Astrocyte of the spinal cord (primary cell): Measurements from ENCODE around the gene HS6ST3.

Experiments used
- DNase-seq: peaks from one replicate; pipeline ENCODE4 v3.0.0; 2011; ENCODE audit warnings: low read depth, low spot score
- H3K4me3 ChIP-seq: 2 replicates; pipeline ENCODE4 v1.5.1; 2011; ENCODE audit warnings: low read depth, mild to moderate bottlenecking, low read length, moderate library complexity
- CTCF ChIP-seq: IDR thresholded peaks from 2 replicates; pipeline ENCODE4 v1.5.1; 2012; ENCODE audit warnings: low read depth, mild to moderate bottlenecking, low read length, inconsistent platforms
- in situ Hi-C: cut with HindIII; loops from 2 replicates; pipeline ENCODE4 v1.10.0; 2017; ENCODE audit warnings: low sequenced_read_pairs

HS6ST3 gene

GRCh38 chr13:96165840-96166239 lies 75.9 kb downstream of the HS6ST3 start:
- H3K4me3 ChIP-seq: no peak overlapping the region
- in situ Hi-C loops: no loop called here
- no peak for DNase-seq
- TF ChIP-seq CTCF: no peak

DNA sequence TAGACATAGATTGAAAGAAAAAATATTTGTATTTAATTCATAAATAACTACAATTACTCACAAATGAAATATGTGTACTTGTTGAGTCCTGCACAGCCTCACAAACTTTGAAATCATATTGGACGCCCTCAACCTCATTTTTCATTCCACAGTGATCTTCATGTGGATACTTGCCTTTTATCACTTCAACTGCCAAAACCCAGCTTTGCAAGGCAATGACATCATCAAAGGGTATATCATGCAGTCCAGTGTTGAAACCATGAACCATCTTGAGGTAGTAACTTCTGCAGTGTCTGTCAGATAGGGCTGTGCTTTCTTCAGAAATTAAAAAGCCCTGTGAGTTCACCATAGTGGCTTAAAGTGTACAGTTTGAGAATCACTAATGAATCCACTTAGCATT lies 82.2 kb downstream of the HS6ST3 start:
- no peak overlapping the region for H3K4me3 ChIP-seq
- in situ Hi-C loops: no loop called here
- no peak for DNase-seq
- no peak for TF ChIP-seq CTCF

- H3K4me3 ChIP-seq: no peak overlapping the region
- no peak for DNase-seq
- no peak for TF ChIP-seq CTCF
- in situ Hi-C loops: no loop called here
Measured at GRCh38 chr13:96178759-96179158, 88.9 kb downstream of the HS6ST3 start.

GRCh38 chr13:96179309-96179708 lies 89.4 kb downstream of the HS6ST3 start:
- H3K4me3 ChIP-seq: no peak overlapping the region
- in situ Hi-C loops: no loop called here
- no peak for TF ChIP-seq CTCF
- DNase-seq: no peak

DNA sequence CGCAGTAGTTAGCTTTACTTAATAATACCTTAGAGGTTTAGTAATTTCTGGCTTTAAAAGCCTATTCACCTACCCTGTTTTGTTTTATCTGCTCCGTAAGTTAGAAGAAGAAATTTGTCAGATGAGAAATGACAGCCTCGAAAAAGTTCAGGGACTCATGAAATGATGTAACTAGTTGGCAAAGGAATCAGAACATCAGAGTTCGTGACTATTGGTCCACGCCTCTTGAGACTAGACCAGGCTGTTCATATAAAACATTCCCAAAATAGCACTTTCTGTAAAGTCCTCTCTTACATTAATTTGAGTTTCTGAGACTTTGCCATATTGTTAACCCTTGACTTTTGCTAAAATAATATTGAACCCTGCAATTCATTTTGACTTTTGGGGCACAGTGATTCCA lies 92.0 kb downstream of the HS6ST3 start:
- in situ Hi-C loops: no loop called here
- TF ChIP-seq CTCF: no peak
- DNase-seq: no peak
- H3K4me3 ChIP-seq: no peak overlapping the region

DNA sequence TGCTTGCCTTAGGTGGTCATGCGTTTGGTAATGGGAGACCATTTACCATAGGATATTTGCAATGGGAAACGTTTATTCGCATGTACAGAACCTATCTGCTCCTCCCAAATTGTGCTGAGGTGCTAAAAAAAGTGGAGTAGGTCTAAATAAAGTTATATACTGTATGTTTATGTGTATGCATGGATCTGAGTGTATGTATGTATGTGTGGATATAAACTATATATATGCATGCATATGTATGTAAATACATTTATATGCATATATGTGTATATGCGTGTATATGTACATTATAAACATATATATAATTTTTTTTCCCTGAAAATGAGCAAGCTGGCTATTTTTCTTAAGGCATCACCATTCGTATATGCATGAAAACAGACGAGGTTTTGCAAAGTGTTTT lies 95.9 kb downstream of the HS6ST3 start:
- in situ Hi-C loops: no loop called here
- no peak overlapping the region for H3K4me3 ChIP-seq
- no peak for TF ChIP-seq CTCF
- no peak for DNase-seq

DNA sequence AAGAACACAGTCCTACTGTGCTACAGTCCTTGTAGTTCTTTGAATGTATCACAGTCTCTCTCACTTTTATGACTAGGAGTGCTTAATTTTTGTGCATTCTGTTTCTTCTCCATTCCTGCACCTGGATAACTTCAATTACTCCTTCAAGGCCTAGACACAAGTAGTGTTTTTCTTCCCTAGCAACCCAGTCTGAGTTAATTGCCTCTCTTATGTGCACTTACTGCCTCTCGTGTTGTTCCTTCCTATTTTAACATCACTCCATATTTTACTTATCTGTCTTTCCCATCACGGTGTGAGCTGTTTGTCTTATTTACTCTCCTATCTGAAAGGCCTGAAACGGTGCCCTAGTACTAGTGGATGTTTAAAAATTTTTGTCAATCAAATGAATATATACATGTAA lies 101.5 kb downstream of the HS6ST3 start:
- in situ Hi-C loops: no loop called here
- no peak for DNase-seq
- TF ChIP-seq CTCF: no peak
- H3K4me3 ChIP-seq: no peak overlapping the region
